LNCaP clone FGC (cell line): ENCODE data around the gene ULBP1.
"Not testable (repeated sequence)": the region's sequence is repeated elsewhere in the genome, so short reads cannot be mapped to it uniquely, and the experiment has no call there.

Experiments
- DNase-seq: peaks from one replicate; pipeline ENCODE4 v3.0.0-alpha.2; 2011; ENCODE audit warnings: low read depth
- H3K4me3 ChIP-seq: 2 replicates; pipeline ENCODE4 v1.5.1; 2011; ENCODE audit warnings: mild to moderate bottlenecking, low read depth, low read length, control low read depth
- CTCF ChIP-seq: IDR thresholded peaks from 2 replicates; pipeline ENCODE4 v1.5.1; 2012; ENCODE audit warnings: mild to moderate bottlenecking; ENCODE audit not compliant: control insufficient read depth, insufficient read depth; ENCODE audit errors: extremely low read depth

Gene ULBP1

DNA sequence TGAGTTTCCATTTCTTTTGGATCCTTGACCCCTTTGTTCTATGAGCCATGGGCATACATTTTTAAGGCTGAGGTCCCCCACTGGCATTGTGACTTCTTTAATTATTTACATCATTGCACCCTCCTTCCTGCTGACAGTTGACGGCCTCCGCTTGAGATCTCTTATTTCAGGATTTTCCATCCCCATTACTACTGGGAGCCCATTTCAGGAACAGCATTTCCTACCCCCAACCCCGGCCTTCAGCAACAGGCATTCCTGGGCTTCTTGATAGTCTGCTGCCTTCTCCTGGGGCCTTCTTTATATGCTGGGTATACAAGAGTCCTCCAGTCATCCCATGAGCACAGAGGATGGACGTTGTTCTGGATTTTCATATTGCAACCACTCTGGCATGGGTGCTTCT lies 3.8 kb downstream of the ULBP1 start:
- TF ChIP-seq CTCF: no peak
- DNase-seq: no peak
- H3K4me3 ChIP-seq: no peak overlapping the region

GRCh38 chr6:149967999-149968398 lies 4.3 kb downstream of the ULBP1 start:
- not testable (repeated sequence) for H3K4me3 ChIP-seq, DNase-seq

DNA sequence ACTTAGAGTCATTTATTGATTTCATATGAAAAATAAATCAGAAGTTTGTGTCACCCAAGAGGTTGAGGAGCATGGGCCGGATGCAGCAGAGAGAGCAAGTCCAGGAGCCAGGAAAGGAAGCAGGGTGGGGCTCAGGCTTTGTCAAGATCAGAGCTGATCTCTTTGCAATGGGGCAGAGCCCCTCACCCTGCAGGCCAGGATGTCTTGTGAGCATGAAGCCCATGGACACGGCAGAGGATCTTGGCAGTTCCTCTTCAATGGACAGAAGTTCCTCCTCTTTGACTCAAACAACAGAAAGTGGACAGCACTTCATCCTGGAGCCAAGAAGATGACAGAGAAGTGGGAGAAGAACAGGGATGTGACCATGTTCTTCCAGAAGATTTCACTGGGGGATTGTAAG lies 5.2 kb downstream of the ULBP1 start:
- DNase-seq, H3K4me3 ChIP-seq: not testable (repeated sequence)

- no peak for TF ChIP-seq CTCF
- H3K4me3 ChIP-seq: no peak overlapping the region
- DNase-seq: no peak
Observed at GRCh38 chr6:149969635-149970034, 5.9 kb downstream of the ULBP1 start.

- DNase-seq, H3K4me3 ChIP-seq: not testable (repeated sequence)
Observed at GRCh38 chr6:149974394-149974793, 10.7 kb downstream of the ULBP1 start.

DNA sequence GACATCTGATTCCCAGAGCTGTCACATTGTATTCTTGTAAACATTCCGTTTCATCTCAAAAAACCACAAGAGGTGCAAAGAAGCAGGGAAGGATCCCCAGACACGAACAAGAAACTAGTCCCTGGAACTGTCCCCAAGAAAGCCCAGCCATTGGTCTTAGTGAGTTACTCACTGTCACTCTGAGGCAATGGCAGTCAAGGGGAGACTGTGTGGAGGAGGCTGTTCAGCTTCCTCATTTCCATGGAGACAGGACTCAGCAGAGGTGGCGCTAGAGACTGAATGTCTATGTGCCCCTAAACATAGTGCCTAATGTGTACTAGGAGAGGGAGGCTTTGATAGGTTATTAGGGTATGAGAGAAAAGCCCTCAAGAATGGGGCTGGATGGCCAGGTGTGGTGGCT lies 11.1 kb downstream of the ULBP1 start:
- no peak for DNase-seq
- TF ChIP-seq CTCF: no peak
- no peak overlapping the region for H3K4me3 ChIP-seq

DNA sequence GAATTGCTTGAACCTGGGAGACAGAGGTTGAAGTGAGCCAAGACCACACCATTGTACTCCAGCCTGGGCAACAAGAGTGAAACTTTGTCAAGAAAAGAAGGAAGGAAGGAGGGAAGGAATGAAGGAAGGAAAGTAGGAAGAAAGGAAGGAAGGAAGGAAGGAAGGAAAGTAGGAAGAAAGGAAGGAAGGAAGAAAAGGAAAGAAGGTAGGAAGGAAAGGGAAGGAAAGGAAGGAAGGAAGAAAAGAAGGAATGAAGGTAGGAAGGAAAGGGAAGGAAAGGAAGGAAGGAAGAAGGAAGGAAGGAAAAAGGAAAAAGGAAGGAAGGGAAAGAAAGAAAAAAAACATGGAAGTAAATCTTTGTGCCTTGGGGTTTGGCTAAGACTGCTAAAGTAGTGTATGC lies 11.7 kb downstream of the ULBP1 start:
- DNase-seq: no peak
- TF ChIP-seq CTCF: no peak
- no peak overlapping the region for H3K4me3 ChIP-seq

DNA sequence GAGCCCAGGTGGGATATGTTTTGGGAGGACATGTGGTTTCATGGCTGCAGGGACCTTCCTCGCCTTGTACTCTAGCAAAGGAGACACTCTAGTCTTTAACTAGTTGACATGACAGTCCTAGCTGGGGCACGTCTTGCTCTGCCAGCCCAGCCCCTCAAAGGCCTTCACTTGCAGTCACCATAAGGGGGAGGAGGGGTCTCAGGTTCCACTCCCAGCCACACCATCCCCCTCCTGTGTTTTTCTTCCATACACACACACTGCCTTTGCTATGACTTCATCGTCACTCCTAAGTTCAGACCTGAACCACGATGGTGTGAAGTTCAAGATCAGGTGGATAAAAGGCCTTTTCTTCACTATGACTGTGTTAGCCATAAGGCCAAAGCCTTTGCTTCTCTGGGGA lies 13.5 kb downstream of the ULBP1 start:
- DNase-seq: no peak
- TF ChIP-seq CTCF: no peak
- no peak overlapping the region for H3K4me3 ChIP-seq

DNA sequence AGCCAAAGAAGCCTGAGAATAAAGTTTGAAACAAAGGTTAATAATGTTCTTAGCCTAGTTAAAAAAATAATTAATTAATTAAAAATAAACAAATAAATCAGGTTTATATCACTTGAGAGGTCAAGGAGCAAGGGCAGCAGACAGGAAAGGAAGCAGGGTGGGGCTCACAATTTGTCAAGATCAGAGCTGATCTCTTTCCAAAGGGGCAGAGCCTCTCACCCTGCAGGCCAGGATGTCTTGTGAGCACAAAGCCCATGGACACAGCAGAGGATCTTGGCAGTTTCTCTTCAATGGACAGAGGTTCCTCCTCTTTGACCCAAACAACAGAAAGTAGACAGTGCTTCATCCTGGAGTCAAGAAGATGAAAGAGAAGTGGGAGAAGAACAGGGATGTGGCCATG lies 14.9 kb downstream of the ULBP1 start:
- H3K4me3 ChIP-seq: no peak overlapping the region
- TF ChIP-seq CTCF: no peak
- DNase-seq: no peak
